Smooth muscle cell (in vitro differentiated cells): ENCODE data around the gene WDR35. TPM values are rescaled to one million over a fixed set of nuclear protein-coding genes. Genes with fewer than 3 reads are reported as not detected.

Experiments used
- DNase-seq: peaks from one replicate; lab custom pipeline; 2025; ENCODE audit not compliant: unreplicated experiment; lab: John Stamatoyannopoulos, UW
- H2AFZ ChIP-seq: fragments of 200-600 bp; sonication (generic); 2 replicates; pipeline ENCODE4 v1.6.0; 2016; ENCODE audit warnings: antibody characterized with exemption, low read depth, mild to moderate bottlenecking
- H3F3A ChIP-seq: fragments of 200-600 bp; sonication (generic); 2 replicates; pipeline ENCODE4 v1.6.0; 2017; ENCODE audit warnings: antibody characterized with exemption, low read depth
- H3K27ac ChIP-seq: fragments of 200-600 bp; sonication (generic); 2 replicates; pipeline ENCODE4 v1.5.1; 2016; ENCODE audit warnings: low read depth, mild to moderate bottlenecking
- H3K27me3 ChIP-seq: fragments of 200-600 bp; sonication (generic); 2 replicates; pipeline ENCODE4 v1.6.1; 2016; ENCODE audit warnings: low read depth, mild to moderate bottlenecking
- H3K36me3 ChIP-seq: fragments of 200-600 bp; sonication (generic); 2 replicates; pipeline ENCODE4 v1.5.1; 2016; ENCODE audit warnings: low read depth
- H3K4me1 ChIP-seq: fragments of 200-600 bp; sonication (generic); 2 replicates; pipeline ENCODE4 v1.5.1; 2016; ENCODE audit warnings: low read depth
- H3K4me2 ChIP-seq: fragments of 200-600 bp; sonication (generic); 2 replicates; pipeline ENCODE4 v1.6.0; 2016; ENCODE audit warnings: mild to moderate bottlenecking
- H3K4me3 ChIP-seq: fragments of 200-600 bp; sonication (generic); 2 replicates; pipeline ENCODE4 v1.5.1; 2016; ENCODE audit warnings: mild to moderate bottlenecking
- H3K79me2 ChIP-seq: fragments of 200-600 bp; sonication (generic); 2 replicates; pipeline ENCODE4 v1.6.0; 2016; ENCODE audit warnings: low read depth, mild to moderate bottlenecking
- H3K9ac ChIP-seq: fragments of 200-600 bp; sonication (generic); 2 replicates; pipeline ENCODE4 v1.6.0; 2016; ENCODE audit warnings: low read depth
- H3K9me3 ChIP-seq: fragments of 200-600 bp; sonication (generic); replicated peaks from 2 replicates; pipeline ENCODE4 v1.5.1; 2016; ENCODE audit warnings: low read depth
- H4K20me1 ChIP-seq: fragments of 200-600 bp; sonication (generic); 2 replicates; pipeline ENCODE4 v1.6.0; 2016; ENCODE audit warnings: low read depth
- WGBS: methylation state at CpG from one replicate; pipeline ENCODE4 v1.1.7; 2016; ENCODE audit warnings: low lambda C conversion rate; 5-methylcytosine and 5-hydroxymethylcytosine counted together
- polyA plus RNA-seq: library from polyadenylated mRNA; unstranded; fragments of >200 nt; fragmentation: Nextera tagmentation; extraction: Ambion mirVana; gene quantifications from 2 replicates; pipeline ENCODE4 v1.2.1, GENCODE V29; 2016
- total RNA-seq: library from RNA; depleted of rRNA; stranded (reverse); fragments of >200 nt; gene quantifications from 2 replicates; pipeline ENCODE4 v1.2.3, GENCODE V29; 2014
- TF ChIP-seq, protein P1 (sequence below): fragments of 200-600 bp; sonication (generic); IDR thresholded peaks from 2 replicates; pipeline ENCODE4 v1.5.1; 2017; ENCODE audit warnings: borderline replicate concordance, mild to moderate bottlenecking, antibody characterized with exemption; ENCODE audit not compliant: insufficient read depth, poor library complexity, severe bottlenecking

The WDR35 gene
- total and polyA plus RNA-seq, 2 experiments from 2014 or later, result 0.70 to 4.7 TPM

DNA sequence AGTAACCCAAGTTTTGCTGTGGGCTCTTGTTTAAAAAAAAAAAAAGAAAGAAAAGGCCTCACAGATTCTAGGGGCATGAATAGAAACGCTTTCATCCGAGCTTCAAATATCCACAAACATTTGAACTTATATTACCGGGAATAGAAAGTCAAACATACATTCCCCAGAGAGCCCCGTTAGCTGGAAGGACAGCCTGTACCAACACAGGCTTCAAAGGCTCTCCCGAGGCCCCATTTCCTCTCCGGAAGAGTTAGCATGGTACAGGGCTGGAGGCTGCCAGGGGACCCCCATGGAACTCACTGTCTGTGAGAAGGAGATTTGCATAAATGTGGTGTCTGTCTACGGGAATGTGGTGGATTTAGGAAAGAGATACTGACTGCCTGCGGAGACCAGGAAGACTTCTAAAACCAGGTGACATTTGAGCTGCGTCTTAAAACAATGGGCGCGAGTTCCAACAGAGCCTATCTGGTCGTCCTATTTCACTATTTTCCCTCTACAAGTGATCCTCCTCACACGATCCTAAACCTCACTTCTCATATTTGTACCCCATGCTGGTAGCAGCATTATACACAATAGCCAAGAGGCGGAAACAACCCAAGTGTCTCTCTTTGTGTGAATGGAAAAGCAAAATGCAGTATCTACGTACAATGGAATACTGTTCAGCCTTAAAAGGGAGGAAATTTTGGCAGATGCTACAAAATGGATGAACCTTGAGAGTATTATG is 23.4 kb upstream of the WDR35 start:
- peak overlapping the region; percentile 29 for H3K9ac ChIP-seq
- H3K27ac ChIP-seq, result no peak overlapping the region
- H3K27me3 ChIP-seq, result no peaks in the 10 kb centered on the region
- H3K9me3 ChIP-seq, result no peaks in the 10 kb centered on the region
- H3K79me2 ChIP-seq, result no peaks in the 10 kb centered on the region
- H3K4me1 ChIP-seq, result peaks cover 9% of the 10 kb centered on the region
- WGBS, result 42% methylated on average over 15 of the region's 15 CpGs
- H3K36me3 ChIP-seq, result no peaks in the 10 kb centered on the region
- H3F3A ChIP-seq, result peaks cover 7% of the 10 kb centered on the region
- no peak for DNase-seq
- peak overlapping the region; percentile 86 for H3K4me2 ChIP-seq
- H3K4me3 ChIP-seq, result peak overlapping the region; percentile 57
- H2AFZ ChIP-seq, result peak overlapping the region; percentile 90
- H4K20me1 ChIP-seq, result no peaks in the 10 kb centered on the region
- TF ChIP-seq, protein P1, sequence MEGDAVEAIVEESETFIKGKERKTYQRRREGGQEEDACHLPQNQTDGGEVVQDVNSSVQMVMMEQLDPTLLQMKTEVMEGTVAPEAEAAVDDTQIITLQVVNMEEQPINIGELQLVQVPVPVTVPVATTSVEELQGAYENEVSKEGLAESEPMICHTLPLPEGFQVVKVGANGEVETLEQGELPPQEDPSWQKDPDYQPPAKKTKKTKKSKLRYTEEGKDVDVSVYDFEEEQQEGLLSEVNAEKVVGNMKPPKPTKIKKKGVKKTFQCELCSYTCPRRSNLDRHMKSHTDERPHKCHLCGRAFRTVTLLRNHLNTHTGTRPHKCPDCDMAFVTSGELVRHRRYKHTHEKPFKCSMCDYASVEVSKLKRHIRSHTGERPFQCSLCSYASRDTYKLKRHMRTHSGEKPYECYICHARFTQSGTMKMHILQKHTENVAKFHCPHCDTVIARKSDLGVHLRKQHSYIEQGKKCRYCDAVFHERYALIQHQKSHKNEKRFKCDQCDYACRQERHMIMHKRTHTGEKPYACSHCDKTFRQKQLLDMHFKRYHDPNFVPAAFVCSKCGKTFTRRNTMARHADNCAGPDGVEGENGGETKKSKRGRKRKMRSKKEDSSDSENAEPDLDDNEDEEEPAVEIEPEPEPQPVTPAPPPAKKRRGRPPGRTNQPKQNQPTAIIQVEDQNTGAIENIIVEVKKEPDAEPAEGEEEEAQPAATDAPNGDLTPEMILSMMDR, result no peak

DNA sequence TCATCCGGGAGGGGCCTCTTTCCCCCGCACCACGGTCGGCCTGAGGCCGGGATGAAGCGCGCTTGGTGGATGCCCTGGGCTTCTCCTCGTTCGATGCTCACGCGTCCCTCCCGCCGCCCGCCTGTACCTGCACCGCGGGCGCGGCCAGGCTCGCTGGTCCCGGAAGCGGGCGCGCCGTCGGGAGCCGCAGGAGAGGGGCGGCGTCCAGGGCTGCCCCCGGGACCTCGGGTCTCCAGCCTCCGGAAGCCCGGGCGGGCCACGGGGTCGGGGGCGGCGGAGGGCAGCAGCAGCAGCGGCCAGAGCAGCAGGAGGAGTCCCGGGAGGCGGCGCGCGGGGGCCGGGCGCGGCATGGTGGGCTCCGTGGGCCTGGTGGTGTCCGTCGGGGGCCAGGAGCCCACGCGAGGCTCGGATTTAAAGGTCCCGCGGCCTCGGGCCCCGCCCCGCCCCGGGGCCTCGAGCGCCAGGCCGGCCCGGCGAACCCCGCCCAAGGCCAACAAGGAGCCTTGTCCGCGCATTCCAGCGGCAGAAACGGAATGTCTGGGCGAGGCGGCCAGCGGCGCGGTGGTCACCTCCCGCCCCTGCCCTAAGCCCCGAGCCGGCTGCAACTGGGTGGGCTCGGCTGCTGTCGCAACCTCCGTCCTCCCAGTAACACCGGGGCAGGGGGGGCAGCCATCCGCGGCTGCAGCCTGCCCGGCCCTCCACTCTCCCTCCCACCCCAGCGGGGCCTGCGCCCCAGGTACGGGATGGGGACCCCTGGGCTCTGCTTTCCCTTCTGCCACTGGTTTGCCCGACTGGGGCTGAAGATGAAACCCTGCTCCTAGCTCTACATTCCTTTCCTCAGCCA is 22.6 kb upstream of the WDR35 start, which contains the start of gene MATN3:
Gene MATN3, minus strand, starts transcription at position 387 of the 844 bp plus-strand sequence. Its CDS starts 37 bp downstream, at position 350.
- peak within 1 kb of the TSS; percentile 90 for H2AFZ ChIP-seq
- no peaks in the 10 kb centered on the region for H3K36me3 ChIP-seq
- H3K9me3 ChIP-seq, result no peaks in the 10 kb centered on the region
- H3K79me2 ChIP-seq, result no peaks in the 10 kb centered on the region
- 1% methylated on average over 45 of the region's 87 CpGs for WGBS
- peak within 1 kb of the TSS; percentile 57 for H3K4me3 ChIP-seq
- H3K4me2 ChIP-seq, result peak within 1 kb of the TSS; percentile 86
- no peak for DNase-seq
- H3K27me3 ChIP-seq, result no peaks in the 10 kb centered on the region
- H3K4me1 ChIP-seq, result peaks cover 9% of the 10 kb centered on the region
- TF ChIP-seq, protein P1, result no peak
- peaks cover 7% of the 10 kb centered on the region for H3F3A ChIP-seq
- H3K27ac ChIP-seq, result no peak within 1 kb of the TSS
- H4K20me1 ChIP-seq, result no peaks in the 10 kb centered on the region
- H3K9ac ChIP-seq, result peak within 1 kb of the TSS; percentile 29

DNA sequence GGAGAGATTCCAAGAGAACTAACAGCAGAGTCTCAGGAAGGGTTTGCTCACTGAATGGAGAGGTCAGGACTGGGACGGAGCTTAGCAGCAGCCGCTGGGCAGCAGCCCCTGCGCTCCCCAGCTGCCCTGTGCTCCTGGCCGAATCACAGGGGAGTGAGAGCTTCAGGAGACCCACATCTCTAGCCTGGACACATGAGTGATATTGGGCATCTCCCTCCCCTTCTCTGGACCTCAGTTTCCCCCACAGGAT is 22.1 kb upstream of the WDR35 start:
- no peak overlapping the region for H3K27ac ChIP-seq

More for the DNA sequence above, 22.1 kb upstream of the WDR35 start:
- H3K36me3 ChIP-seq, result no peaks in the 10 kb centered on the region
- H3K27me3 ChIP-seq, result no peaks in the 10 kb centered on the region
- peak overlapping the region; percentile 57 for H3K4me3 ChIP-seq
- no peaks in the 10 kb centered on the region for H4K20me1 ChIP-seq
- WGBS, result 60% methylated on average over 3 of the region's 4 CpGs
- H3K4me2 ChIP-seq, result peak overlapping the region; percentile 86
- H3K9me3 ChIP-seq, result no peaks in the 10 kb centered on the region
- H3F3A ChIP-seq, result peaks cover 7% of the 10 kb centered on the region
- no peak overlapping the region for H3K9ac ChIP-seq
- DNase-seq, result no peak
- peaks cover 9% of the 10 kb centered on the region for H3K4me1 ChIP-seq
- no peaks in the 10 kb centered on the region for H3K79me2 ChIP-seq
- TF ChIP-seq, protein P1, result no peak
- H2AFZ ChIP-seq, result peak overlapping the region; percentile 90
